Hematopoietic multipotent progenitor cell treated with erythropoietin and hydrocortisone succinate and interleukin-3 and kit ligand, for 8 days (in vitro differentiated cells): Measurements from ENCODE around the gene GREB1L.

ENCODE experiments used
- DNase-seq: peaks from one replicate; pipeline ENCODE4 v3.0.0-alpha.2; 2015

Gene GREB1L

DNA sequence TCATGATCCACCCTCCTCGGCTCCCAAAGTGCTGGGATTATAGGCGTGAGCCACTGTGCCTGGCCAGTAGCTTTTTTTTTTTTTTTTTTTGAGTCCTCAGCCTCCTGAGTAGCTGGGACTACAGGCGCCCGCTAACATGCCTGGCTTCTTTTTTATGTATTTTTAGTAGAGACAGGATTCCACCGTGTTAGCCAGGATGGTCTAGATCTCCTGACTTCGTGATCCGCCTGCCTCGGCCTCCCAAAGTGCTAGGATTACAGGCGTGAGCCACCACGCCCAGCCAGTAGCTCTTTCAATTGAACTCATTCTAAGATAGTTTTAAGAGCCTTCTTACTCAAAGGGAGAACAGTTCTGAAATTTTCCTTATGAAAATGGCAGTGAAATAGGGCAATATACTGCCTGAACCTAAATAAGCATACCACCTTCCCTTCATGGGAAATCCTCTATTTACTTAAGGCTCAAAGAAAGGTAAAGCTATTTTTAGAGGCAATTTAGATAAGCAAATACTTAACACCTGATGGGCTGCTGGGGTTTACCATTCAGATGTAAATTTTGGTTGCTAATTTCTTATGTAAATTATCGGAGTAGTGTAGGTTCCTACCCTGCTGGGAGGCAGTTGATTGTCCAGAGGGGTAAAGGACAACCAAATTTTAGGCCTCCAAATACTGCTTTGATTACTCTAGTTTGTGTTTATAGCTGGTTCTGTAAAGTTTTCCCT, 144.7 kb downstream of the GREB1L start:
- DNase-seq, result no peak

- DNase-seq, result no peak
Observed at GRCh38 chr18:21387886-21388285, 145.9 kb downstream of the GREB1L start.

GRCh38 chr18:21389283-21389682, 147.3 kb downstream of the GREB1L start:
- DNase-seq, result no peak

- DNase-seq, result no peak
Observed at GRCh38 chr18:21389903-21390302, 147.9 kb downstream of the GREB1L start.

DNA sequence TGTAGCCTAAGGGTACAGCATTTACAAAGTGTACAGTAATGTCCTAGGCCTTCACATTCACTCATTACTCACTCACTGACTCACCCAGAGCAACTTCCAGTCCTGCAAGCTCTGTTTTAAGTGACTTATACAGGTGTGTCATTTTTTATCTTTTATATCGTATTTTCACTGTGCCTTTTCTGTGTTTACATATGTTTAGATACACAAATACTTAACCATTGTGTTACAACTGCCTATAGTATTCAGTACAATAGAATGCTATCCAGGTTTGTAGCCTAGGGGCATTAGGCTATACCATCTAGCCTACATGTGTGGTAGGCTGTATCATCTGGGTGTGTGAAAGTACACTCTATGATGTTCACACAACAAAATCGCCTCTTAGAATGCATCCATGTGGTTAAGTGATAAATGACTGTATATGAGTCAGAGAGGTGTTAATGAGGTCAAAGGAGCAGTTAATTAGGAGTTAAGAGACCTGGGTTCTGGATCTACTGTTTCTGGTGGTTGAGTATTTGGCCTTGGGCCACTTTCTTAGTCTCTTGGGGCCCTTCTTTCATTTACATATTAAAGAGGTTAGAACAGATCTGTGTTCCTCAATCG, 149.1 kb downstream of the GREB1L start:
- no peak for DNase-seq

GRCh38 chr18:21393986-21394385, 152.0 kb downstream of the GREB1L start:
- no peak for DNase-seq

DNA sequence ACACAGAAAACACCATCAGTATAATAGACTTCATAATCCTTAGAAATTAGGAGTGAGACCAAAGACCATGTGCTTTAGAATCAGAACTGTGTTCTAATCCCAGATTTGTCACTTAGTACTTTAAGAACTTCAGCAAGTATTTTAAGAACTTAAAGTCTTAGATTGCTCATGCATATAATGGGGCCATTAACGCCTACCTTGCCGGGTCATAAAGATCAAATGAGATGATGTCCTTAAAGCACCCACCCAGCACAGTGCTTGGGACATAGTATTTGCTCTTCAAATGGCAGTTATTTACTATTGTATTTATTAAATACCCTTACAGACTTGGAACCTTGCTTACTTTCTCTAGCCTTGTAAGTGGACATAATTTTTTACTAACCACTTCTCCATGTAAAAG, 156.1 kb downstream of the GREB1L start:
- DNase-seq, result no peak

DNA sequence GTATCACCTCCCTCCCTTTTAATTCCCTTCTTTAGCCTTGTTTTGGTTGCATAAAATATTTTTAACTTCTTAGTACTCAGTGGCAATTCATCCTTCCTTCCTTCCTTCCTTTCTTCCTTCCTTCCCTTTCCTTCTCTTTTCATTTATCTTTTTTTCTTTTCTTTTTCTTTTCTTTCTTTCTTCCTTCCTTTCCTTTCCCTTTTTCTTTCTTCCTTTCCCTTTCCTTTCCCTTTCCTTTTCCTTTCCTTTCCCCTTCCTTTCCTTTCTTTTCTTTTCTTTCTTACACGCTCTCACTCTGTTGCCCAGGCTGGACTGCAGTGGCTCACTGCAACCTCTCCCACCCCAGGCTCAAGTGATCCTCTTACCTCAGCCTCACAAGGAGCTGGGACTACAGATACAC, 160.2 kb downstream of the GREB1L start:
- DNase-seq, result no peak

- no peak for DNase-seq
Observed at GRCh38 chr18:21404426-21404825, 162.4 kb downstream of the GREB1L start.

GRCh38 chr18:21406116-21406515, 164.1 kb downstream of the GREB1L start:
- no peak for DNase-seq

GRCh38 chr18:21408681-21409080, 166.6 kb downstream of the GREB1L start:
- no peak for DNase-seq

- DNase-seq, result no peak
Observed at GRCh38 chr18:21433436-21433835, 191.4 kb downstream of the GREB1L start.

GRCh38 chr18:21439431-21439846, 197.4 kb downstream of the GREB1L start:
- no peak for DNase-seq

DNA sequence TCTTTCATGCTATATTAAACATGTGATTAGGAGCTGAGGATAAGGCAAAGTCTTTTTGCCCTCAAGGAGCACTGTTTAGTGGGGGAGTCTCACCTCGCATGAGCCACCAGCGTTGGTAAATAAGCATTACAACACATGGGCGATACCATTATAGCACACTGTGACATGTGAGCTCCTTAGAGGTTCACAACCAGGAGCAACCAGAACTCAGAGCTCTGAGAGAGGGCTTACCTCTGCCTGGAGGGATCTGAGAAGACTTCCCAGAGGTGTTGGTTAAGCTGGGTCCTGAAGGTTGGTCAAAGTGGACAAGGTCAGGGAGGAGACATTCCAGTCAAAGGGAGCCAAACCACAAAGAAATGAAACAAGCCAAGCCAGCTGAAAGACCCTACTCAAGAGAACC, 199.6 kb downstream of the GREB1L start:
- DNase-seq, result no peak

DNA sequence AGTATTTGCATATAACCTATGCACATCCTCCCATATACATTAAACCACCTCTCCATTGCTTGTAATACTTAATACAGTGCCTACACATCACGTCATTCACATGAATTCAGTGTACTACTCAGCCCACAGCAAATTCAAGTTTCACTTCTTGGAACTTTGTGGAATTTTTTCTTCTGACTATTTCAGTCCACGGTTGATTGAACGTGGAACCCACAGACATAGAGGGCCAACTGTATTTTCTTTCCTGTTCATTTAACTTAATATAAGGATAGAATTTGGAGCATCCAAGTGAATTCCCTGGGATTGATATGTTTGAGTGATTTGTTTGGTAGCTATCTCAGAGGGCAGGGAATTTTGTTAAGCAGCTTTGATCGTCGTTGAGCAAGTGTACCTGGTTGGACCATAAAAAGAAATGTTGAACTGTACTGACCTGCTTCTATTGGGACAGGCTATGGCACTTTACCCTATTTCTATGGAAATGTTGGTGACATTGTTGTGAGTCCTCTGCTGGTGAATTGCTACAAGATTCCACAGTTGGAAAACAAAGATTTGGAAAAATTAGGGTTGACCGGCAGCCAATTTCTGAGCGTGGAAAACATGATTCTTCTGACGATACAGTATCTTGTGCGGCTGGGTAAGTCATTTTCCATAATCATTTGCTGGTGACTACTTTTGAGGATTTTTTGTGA, 201.9 kb downstream of the GREB1L start:
- no peak for DNase-seq

GRCh38 chr18:21444465-21445212, 202.6 kb downstream of the GREB1L start:
- peak; percentile 49 for DNase-seq

GRCh38 chr18:21448299-21448698, 206.3 kb downstream of the GREB1L start:
- no peak for DNase-seq

DNA sequence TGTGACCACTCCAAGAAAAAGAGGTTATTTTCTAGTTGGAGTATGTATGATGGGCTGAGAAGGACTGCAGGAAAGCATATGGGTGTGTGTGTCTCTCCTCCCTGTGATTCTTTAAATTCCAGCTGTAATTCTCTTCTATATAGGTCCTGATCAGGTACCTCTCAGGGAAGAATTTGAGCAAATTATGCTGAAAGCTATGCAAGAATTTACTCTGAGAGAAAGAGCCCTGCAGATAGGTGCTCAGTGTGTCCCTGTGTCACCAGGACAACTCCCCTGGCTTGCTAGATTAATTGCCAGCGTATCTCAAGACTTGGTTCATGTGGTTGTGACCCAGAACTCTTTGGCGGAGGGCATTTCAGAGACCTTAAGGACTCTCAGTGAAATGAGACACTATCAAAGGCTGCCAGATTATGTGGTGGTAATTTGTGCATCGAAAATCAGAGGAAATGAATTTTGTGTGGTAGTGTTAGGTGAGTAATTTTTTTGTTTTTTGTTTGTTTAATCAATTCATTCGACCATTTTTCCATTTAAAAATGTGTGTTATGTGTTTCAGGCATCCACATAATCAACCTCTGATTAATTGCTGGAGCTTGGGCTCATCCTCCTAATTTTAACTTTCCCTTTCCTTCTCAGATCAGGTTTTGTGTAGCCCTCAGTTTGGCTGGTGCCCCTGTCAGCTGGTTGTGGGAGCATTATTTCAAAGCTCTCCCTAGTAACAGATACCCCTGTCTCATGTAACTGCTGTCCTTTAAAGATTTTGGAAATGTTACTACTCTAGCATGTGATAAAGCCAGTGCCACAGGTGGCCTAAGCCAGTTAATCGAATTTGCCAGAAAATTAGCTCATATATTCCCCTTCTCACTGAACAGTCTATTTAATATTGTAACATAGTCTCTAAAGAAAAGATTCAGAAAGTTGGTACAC, 207.6 kb downstream of the GREB1L start:
- no peak for DNase-seq

- DNase-seq, result no peak
Observed at GRCh38 chr18:21450503-21450902, 208.5 kb downstream of the GREB1L start.

- no peak for DNase-seq
Observed at GRCh38 chr18:21450913-21451312, 208.9 kb downstream of the GREB1L start.

DNA sequence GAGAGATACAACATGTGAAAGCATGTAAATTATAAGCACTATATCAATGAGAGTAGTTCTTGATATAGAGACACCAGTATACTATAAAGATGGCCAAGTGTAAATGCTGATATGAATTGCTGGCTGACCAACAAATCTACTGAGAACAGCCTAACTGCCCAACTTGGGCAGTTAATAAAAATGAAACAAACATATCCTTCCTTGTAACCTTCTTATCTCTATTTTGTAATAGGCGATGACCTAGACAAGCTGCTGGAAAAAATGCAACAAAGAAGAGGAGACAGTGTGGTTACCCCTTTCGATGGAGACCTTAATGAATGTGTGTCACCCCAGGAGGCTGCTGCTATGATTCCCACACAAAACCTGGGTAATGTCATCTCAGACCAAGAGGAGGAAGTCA, 209.8 kb downstream of the GREB1L start:
- no peak for DNase-seq

DNA sequence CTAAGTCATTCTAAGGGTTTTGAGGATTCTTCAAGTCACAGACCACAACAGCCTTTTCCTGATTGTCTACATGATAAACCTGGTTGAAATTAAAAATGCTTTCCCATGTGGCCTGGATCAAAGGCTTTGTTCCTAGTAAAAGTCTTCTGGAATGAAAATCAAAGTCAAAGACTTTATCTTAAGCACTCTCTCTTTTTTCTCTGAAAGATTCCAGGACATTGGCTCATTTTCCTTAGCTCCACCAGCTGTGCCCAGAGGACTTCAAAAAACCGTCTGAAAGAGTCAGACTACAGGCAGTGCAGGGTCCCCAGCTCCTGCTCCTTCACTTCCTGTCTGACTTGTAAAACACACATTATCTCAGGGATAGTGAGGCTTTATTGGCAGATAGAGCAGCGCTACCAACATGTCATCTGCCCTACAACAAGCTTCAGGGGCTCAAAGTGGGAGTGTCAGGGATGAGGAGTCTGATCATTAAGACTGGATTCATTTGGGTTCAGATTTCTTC, 210.3 kb downstream of the GREB1L start:
- DNase-seq, result no peak
